ENCODE measurements around the gene PPP1R9B. TPM values are rescaled to one million over a fixed set of nuclear protein-coding genes. Genes with fewer than 3 reads are reported as not detected.

PPP1R9B gene
- total RNA-seq, 4 donors from 2014 or later: 28.6 to 37.2 (median 31.9) TPM

DNA sequence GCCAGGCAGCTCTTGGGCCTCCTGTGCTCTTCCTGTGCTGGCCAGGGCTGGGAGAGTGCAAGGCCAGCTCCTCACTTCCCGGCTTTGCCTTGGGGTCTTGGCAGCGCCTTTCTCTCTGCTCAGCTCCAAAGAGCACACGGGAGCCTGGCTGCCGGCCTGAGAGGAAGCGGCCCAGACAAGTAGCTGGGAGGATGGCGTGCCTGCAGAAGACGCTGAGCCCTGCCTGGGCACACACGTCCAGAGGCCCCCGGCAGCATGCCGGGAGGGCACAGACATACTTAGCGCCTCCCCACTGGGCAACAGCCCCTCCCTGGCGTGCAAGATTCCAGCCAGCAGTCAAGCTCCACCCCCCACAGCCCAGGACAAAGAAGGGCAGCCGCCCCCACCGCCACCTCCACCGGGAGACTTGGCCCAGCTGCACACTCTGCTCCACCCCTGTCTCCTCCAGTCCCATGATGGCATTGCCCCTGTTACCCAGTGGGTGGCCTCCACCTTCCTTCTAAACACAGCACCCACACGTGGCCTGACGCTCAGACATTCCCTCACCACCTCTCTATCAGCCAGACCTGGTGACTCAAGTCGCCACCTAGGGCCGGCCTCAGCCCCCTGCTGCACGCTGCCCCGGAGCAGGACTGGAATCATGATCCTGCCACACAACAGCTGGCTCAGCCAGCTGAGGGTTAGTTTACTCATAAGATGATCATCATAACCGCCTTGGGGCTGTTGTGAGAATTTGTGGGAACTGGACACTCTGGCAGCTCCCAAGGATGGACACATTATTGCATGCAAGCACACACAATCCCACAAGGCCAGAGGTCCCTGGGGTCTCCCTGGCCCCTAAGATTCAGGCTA is 27.7 kb upstream of the PPP1R9B start:
- H3K27ac ChIP-seq: peak overlapping the region; percentile 72 to 92 (median 85)
- peak; percentile 92 to 95 for DNase-seq
- WGBS, 2 donors: 9 to 18% methylated on average over 8 to 10 of the region's 22 CpGs
- H3K27me3 ChIP-seq: no peaks in the 10 kb centered on the region
- intact Hi-C loops (cut with DNase I): no loop called here
- peak in 1 of 2 donors; percentile 46 for TF ChIP-seq POLR2A (IDR thresholded peaks at IDR 0.05)
- TF ChIP-seq, protein P1, sequence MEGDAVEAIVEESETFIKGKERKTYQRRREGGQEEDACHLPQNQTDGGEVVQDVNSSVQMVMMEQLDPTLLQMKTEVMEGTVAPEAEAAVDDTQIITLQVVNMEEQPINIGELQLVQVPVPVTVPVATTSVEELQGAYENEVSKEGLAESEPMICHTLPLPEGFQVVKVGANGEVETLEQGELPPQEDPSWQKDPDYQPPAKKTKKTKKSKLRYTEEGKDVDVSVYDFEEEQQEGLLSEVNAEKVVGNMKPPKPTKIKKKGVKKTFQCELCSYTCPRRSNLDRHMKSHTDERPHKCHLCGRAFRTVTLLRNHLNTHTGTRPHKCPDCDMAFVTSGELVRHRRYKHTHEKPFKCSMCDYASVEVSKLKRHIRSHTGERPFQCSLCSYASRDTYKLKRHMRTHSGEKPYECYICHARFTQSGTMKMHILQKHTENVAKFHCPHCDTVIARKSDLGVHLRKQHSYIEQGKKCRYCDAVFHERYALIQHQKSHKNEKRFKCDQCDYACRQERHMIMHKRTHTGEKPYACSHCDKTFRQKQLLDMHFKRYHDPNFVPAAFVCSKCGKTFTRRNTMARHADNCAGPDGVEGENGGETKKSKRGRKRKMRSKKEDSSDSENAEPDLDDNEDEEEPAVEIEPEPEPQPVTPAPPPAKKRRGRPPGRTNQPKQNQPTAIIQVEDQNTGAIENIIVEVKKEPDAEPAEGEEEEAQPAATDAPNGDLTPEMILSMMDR (IDR thresholded peaks at IDR 0.05): peak in 5 of 6 experiments; percentile 23 to 56 (median 52)
- no peaks in the 10 kb centered on the region for H3K36me3 ChIP-seq
- H3K4me1 ChIP-seq: peaks cover 11 to 34% of the 10 kb centered on the region in 2 donors
- no peak overlapping the region for H3K4me3 ChIP-seq (replicated peaks in 1 of 3)
- no peaks in the 10 kb centered on the region for H3K9me3 ChIP-seq

DNA sequence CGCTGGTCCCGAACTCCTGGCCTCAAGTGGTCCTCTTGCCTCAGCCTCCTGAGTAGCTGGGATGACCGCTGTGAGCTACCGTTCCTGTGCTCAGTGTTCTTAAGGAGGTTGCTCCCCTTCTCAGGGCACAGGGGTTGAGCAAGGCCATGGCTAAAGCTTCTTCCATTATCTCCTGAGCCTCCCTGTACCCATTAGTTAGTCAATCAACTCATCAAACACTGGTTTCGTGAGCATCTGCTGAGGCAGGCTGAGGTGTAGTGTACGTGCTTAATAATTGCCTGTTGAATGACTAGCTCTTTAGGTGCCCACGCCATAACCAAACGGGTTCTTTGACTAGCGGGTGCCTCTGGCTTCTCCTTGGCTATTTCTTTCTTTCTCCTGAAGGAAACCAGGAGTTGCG is 27.0 kb upstream of the PPP1R9B start:
- no peak overlapping the region for H3K4me3 ChIP-seq (replicated peaks in 1 of 3)
- peaks cover 11 to 37% of the 10 kb centered on the region in 2 donors for H3K4me1 ChIP-seq
- no peak for DNase-seq
- H3K27ac ChIP-seq: peak overlapping the region; percentile 72 to 92 (median 85)
- intact Hi-C loops (cut with DNase I): no loop called here
- no peaks in the 10 kb centered on the region for H3K9me3 ChIP-seq
- no peaks in the 10 kb centered on the region for H3K36me3 ChIP-seq
- 82 to 94% methylated on average over 9 to 10 of the region's 10 CpGs for WGBS, 2 donors
- H3K27me3 ChIP-seq: no peaks in the 10 kb centered on the region
- TF ChIP-seq POLR2A (IDR thresholded peaks at IDR 0.05): no peak
- TF ChIP-seq, protein P1 (IDR thresholded peaks at IDR 0.05): no peak

GRCh38 chr17:50176559-50177357 is 26.3 kb upstream of the PPP1R9B start:
- Histone ChIP-seq H3K9me3 (no peaks in the 10 kb centered on the region), H3K4me3 (replicated peaks in 1 of 3) (no peak overlapping the region), H3K36me3 (no peaks in the 10 kb centered on the region), H3K4me1 (peaks cover 11 to 37% of the 10 kb centered on the region in 2 donors), H3K27me3 (no peaks in the 10 kb centered on the region), H3K27ac (peak overlapping the region in 1 of 3 donors; percentile 72)
- WGBS, 2 donors: 91 to 92% methylated on average over 15 to 17 of the region's 20 CpGs
- no peak for TF ChIP-seq POLR2A (IDR thresholded peaks at IDR 0.05)
- TF ChIP-seq, protein P1 (IDR thresholded peaks at IDR 0.05): no peak
- intact Hi-C loops (cut with DNase I): no loop called here
- no peak for DNase-seq

DNA sequence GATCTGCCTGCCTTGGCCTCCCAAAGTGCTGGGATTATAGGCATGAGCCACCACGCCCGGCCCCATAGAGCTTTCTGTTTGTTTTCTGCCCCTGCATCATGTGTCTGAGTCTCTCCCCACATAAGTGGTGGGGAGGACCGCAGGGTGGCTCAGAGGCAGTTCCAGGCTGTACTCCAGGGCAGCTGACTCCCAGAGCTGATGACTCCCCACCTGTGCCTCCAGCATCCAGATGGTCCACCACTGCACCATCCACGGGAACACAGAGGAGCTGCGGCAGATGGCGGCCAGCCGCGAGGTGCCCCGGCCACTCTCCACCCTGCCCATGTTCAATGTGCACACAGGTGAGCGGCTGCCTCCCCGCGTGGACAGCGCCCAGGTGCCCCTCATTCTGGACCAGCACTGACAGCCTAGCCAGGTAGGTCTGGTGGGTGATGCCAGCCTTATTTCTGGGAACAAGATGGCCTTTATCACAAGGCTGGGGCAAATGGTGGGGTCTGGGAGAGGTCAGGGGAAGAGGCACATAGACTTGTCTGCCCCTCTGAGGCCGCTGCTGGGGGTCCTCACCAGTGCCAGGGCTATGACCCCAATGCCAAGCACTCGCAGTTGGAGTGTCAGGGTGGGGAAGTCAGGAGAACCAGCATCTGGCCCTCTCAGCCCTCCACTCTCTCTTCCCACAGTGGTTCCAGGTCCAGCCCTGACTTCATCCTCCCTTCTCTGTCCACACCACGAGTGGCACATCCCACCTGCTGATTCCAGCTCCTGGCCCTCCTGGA is 24.7 kb upstream of the PPP1R9B start:
- no peak for DNase-seq
- no peak for TF ChIP-seq POLR2A (IDR thresholded peaks at IDR 0.05)
- TF ChIP-seq, protein P1 (IDR thresholded peaks at IDR 0.05): no peak
- intact Hi-C loops (cut with DNase I): no loop called here
- 88 to 96% methylated on average over 6 to 16 of the region's 16 CpGs for WGBS, 2 donors
- H3K4me3 ChIP-seq (replicated peaks in 1 of 3): no peak overlapping the region
- no peaks in the 10 kb centered on the region for H3K9me3 ChIP-seq
- H3K27me3 ChIP-seq: no peaks in the 10 kb centered on the region
- no peaks in the 10 kb centered on the region for H3K36me3 ChIP-seq
- peaks cover 11 to 37% of the 10 kb centered on the region in 2 donors for H3K4me1 ChIP-seq
- no peak overlapping the region for H3K27ac ChIP-seq
